ENCODE data around the gene NCS1.

NCS1 gene

GRCh38 chr9:130194378-130194932, 22.3 kb downstream of the NCS1 start:
- no peak for DNase-seq (ENCODE audit: low read depth in 2 of 2)

- DNase-seq (ENCODE audit: low read depth in 2 of 2), result no peak
Observed at GRCh38 chr9:130195638-130196037, 23.4 kb downstream of the NCS1 start.

- DNase-seq (ENCODE audit: low read depth in 2 of 2), result no peak
Observed at GRCh38 chr9:130196643-130197042, 24.4 kb downstream of the NCS1 start.

DNA sequence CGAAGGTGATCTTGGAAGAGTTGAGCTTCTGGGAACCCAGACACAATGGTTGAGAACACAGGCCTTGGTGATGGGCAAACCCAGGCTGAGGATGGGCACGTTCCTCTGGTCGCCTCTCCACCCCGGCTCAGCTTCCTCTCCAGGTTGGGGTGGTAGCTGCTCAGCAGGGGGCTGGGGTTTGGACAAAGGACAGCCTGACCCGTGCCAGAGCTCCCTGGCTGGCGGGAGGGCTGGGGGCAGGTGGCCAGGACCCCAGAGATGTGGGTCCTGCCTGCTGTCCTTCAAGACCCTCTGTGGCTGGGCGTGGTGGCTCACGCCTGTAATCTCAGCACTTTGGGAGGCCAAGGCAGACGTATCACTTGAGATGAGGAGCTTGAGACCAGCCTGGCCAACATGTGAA, 25.2 kb downstream of the NCS1 start:
- DNase-seq (ENCODE audit: low read depth in 2 of 2), result no peak

DNA sequence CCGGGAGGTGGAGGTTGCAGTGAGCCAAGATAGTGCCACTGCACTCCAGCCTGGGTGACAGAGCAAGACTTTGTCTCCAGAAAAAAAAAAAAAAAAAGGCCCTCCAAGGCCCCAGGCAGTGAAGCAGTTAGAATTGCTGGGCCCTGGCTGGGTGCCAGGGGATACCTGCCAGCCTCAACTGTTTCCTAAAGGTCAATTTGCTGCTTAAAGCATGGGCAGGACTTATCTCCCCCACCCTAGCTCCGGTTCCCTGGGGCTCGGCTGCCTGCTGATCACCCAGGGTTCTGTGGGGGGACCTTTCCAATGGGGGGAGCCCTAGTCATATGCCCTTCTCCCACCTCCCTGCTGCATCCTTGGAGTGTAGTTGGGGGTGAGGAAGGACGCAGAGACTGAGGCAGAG, 25.7 kb downstream of the NCS1 start:
- DNase-seq (ENCODE audit: low read depth in 2 of 2), result no peak

- no peak for DNase-seq (ENCODE audit: low read depth in 2 of 2)
Observed at GRCh38 chr9:130198501-130199179, 26.4 kb downstream of the NCS1 start.

GRCh38 chr9:130199605-130200004, 27.4 kb downstream of the NCS1 start:
- no peak for DNase-seq (ENCODE audit: low read depth in 2 of 2)

DNA sequence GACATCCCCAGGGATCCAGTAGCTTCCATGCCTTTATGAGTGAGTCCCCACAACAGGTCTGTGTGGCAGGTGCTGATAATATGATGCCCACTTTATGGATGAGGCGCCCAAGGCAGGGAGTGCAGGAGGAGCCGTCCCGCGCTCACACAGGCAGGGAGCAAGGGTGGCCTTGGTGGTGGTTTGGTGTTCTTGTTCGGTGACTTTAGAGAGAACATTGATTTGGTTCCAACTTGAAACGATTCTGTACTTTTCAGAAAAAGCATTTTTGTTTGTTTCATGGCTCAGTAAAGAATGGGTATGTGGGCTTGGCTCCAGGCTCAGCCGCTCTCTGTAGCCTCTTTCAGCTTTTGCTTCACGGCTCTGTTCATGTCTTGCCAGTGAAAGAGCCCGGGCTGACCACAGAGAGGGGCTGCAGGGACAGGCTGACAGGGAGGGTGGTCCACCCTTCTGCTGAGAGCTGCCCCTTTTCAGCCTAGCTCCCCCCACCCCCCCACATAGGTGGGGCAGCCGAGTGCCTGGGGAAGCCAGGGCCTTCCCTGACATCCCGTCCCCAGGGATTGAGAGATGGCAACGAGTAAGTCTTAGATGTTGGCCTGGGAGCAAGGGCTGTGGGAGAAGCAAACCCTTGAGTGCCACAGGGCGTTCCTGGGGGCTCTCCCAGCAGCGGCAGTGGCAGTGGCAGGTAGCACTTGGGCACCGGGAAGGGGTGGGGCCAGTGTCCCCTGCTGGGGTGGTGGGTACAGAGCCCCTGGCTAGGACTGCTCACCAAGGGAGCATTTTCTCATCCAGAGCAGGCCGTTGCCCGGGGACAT, 28.0 kb downstream of the NCS1 start:
- no peak for DNase-seq (ENCODE audit: low read depth in 2 of 2)

DNA sequence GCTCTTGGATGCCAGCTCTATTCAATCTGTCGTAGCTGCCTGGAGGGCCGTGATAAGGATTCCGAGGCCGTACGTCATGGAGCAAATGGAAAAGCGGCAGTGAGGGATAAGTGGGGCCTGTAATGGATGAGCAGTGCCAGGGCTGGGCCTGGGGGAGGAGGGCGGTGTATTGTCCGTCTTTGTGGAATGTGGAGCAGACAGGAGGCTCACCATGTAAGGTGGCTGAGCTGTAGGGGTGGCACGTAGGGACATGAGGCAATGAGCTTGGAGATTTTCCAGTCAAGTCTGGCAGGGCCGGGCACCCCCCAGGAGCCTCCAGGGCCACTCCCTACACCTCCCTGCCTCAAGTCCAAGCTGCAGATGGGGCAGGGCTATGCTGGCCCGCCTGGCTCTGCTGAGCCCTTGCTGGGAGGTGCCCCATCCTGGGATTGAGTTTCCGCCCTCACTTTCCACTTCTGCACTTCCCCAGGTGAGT, 29.2 kb downstream of the NCS1 start:
- no peak for DNase-seq (ENCODE audit: low read depth in 2 of 2)

DNA sequence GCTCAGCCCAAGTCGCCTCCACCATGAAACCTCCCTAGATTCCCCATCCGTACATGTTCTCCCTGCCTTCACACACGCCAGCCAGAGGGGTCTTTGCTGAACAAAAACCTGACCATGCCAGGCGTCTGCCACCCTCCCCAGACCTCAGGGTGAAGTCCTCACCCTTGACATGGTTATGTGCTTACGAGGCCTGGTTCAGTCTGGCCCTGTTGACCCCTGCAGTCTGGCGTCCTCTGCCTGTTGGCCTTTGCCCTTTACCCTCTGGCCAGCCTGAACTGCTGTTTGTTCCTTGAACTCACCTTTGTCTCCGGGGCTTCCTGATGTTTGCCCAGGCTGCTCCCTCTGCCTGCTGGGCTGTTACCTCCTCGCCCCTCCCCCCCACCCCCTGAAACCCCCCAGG, 29.8 kb downstream of the NCS1 start:
- no peak for DNase-seq (ENCODE audit: low read depth in 2 of 2)

DNA sequence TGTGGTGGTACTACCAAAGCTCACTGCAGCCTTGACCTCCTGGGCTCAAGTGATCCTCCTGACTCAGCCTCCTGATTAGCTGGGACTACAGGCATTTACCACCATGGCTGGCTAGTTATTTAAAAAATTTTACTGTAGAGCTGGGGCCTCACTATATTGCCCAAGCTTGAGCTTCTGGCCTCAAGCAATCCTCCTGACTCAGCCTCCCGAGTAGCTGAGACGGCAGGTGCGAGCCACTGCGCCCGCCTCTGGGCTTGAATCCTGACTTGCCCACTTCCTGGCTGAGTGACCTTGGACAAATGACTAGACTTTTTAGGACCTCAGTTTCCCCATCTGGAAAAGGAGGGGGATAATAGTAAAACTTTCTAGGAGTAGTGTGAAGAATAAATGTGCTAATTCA, 32.1 kb downstream of the NCS1 start:
- no peak for DNase-seq (ENCODE audit: low read depth in 2 of 2)

DNA sequence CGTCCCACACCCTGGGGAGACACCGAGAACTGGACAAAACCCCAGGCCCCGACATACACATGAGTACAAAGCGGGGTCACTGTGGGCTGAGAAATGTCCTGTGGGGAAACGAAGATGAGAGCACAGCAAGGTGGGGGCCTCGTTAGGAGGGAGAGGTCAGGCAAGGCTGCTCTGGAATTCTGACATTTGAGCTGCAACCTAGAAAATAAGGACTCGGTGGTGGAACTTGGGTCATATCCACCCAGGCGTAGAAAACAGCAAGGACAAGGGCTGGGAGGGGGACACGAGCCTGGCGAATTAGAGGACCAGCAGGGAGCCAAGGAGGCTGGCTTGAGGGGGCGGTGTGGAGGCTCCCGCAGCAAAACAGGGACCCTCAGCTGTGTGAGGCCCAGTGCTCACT, 32.8 kb downstream of the NCS1 start:
- no peak for DNase-seq (ENCODE audit: low read depth in 2 of 2)

DNA sequence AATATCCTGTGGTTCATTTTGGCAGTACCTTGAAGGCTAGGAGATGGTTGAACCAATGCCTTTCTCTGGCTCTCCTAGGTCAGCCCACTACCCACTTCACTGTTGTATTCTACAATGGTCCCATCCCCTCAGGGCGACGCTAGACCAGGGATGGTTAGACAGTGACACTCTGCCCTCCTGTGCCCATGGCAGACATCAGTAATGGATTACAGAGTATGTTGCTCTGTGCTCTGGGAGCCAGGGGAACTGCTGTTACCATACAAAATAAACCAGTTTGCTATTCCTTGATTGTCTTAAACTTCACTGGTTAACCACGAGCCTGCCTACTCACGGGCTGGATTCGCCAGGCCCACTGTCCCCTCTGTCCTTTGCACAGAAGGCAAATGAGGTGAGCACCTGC, 33.7 kb downstream of the NCS1 start:
- no peak for DNase-seq (ENCODE audit: low read depth in 2 of 2)

- no peak for DNase-seq (ENCODE audit: low read depth in 2 of 2)
Observed at GRCh38 chr9:130206579-130206978, 34.4 kb downstream of the NCS1 start.

GRCh38 chr9:130207241-130207992, 35.2 kb downstream of the NCS1 start:
- no peak for DNase-seq (ENCODE audit: low read depth in 2 of 2)

- no peak for DNase-seq (ENCODE audit: low read depth in 2 of 2)
Observed at GRCh38 chr9:130208600-130209347, 36.6 kb downstream of the NCS1 start.

- DNase-seq (ENCODE audit: low read depth in 2 of 2), result no peak
Observed at GRCh38 chr9:130209422-130209821, 37.2 kb downstream of the NCS1 start.

DNA sequence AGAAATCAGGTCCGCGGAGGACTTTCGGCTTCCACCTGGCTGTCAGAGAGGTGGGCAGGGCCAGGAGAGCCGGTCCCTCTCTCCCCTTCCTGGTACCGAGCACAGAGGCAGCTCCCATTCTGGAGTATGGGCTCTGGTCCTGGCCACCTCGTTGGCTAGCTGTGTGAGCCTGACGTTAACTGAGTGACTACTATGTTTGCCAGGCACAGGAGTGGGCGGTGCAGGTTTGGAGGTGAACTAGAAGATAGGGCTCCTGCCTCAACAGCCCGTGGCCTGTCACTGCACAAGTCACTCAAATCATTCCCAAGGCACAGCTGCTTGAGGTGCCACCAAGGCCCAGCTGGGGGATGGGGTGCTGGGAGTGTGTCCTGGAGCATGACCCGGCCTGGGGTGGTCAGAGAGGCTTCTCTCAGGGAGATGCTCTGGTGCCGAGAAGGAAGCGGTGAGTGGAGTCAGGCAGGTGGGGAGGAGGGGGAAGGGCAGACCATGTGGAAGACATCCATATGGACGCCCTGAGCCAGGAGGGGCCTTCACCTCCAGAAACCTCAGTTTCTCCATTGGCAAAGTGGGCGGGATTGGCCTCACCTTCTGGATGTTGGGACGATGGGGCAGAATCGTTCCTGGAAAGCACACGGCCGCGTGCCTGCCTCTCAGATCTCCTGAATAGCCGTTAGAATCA, 39.5 kb downstream of the NCS1 start:
- no peak for DNase-seq (ENCODE audit: low read depth in 2 of 2)

DNA sequence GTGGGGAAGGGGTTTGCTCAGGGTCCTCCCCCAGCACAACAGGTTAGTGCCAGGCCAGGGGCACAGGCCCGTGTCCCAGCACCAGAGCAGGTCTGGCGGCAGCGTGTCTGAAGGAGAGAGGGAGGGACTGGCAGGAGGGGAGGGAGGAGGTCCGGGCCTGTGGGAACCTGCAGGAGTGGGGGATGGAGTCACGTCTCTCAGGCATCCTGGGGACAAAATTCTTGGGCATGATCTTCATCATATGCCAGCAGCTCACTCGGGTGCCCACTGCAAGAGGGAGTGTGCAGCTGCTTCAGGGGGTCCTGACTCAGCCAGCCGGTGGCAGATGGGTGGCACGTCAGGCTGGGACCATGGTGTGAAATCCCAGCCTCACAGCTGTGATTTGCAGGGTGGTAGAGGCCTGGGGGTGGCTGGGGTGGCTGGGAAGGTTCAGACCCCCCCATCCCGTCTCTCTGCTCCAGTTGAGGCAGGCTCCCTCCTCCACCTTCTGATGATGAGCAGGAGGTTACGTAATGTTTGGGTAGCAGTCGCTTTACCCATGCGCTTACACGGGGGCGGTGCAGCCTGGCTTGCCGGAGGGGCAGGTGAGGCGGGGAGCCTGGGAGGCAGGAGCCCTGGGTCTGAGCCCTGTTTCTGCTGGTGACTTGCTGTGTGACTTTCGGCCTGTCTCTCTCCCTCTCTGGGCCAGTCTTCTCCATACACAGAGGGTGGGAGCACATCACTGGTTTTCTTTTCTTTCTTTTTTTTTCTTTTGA, 40.5 kb downstream of the NCS1 start:
- DNase-seq (ENCODE audit: low read depth in 2 of 2), result no peak

Data from stimulated activated CD4-positive, alpha-beta T cell treated with anti-CD3 and anti-CD28 coated beads, Interleukin-1b, Interleukin-23, amount 100 ng/mL, for 1 hour (primary cell).